Testis (tissue), 5 donors: Measurements from ENCODE around the gene ISY1. TPM values are rescaled to one million over a fixed set of nuclear protein-coding genes. Genes with fewer than 3 reads are reported as not detected.

Source experiments
- DNase-seq: peaks from one replicate; pipeline ENCODE4 v3.0.0-alpha.2; 2019
- H3K27ac ChIP-seq, 2 donors: fragments of 200-600 bp; sonication (generic); one replicate each; pipeline ENCODE4 v1.5.1; 2019
- H3K27me3 ChIP-seq: fragments of 200-600 bp; sonication (generic); one replicate; pipeline ENCODE4 v1.5.1; 2019
- H3K36me3 ChIP-seq: fragments of 200-600 bp; sonication (generic); one replicate; pipeline ENCODE4 v1.5.1; 2017; ENCODE audit warnings: low read depth; ENCODE audit errors: missing control alignments
- H3K4me1 ChIP-seq: fragments of 200-600 bp; sonication (generic); one replicate; pipeline ENCODE4 v1.5.1; 2019
- H3K4me3 ChIP-seq, 2 donors: fragments of 200-600 bp; sonication (generic); one replicate each; pipeline ENCODE4 v1.5.1; 2017 to 2019
- H3K9me3 ChIP-seq: fragments of 200-600 bp; sonication (generic); one replicate; pipeline ENCODE4 v1.5.1; 2017
- CTCF ChIP-seq, 3 experiments: fragments of 450-650 bp in 2 of 3; fragments of 200-600 bp in 1 of 3; sonication (generic) in 1 of 3; IDR thresholded peaks; one replicate each; pipeline ENCODE4 v1.5.1; 2016 to 2019; ENCODE audit warnings: antibody characterized with exemption in 3 of 3, mild to moderate bottlenecking in 2 of 3, moderate library complexity in 1 of 3
- POLR2A ChIP-seq: fragments of 450-650 bp; IDR thresholded peaks from one replicate; pipeline ENCODE4 v1.6.1; 2017; ENCODE audit warnings: antibody characterized with exemption, mild to moderate bottlenecking, moderate library complexity
- WGBS, 2 donors: methylation state at CpG; one replicate each; pipeline ENCODE4 v1.1.5; 2018; 5-methylcytosine and 5-hydroxymethylcytosine counted together
- intact Hi-C: fragments of 100-400 bp; cut with DNase I; formaldehyde crosslinking; loops from one replicate; pipeline ENCODE4 v1.15.1; 2023; ENCODE audit warnings: low total_unique reads
- long read RNA-seq, 2 donors: transcript quantifications; one replicate each; lab custom pipeline, GENCODE V29; 2026
- polyA plus RNA-seq: library from polyadenylated mRNA; stranded (reverse); fragments of 350-450 nt; fragmentation: Illumina TruSeq; extraction: RNeasy Lipid Tissue Mini Kit (QIAGEN cat#74804); gene quantifications from one replicate; pipeline ENCODE4 v1.2.3, GENCODE V29; 2014; ENCODE audit warnings: low read depth, low replicate concordance; ENCODE audit not compliant: insufficient read depth
- total RNA-seq, 2 donors: library from RNA; depleted of rRNA; stranded (reverse); fragments of >200 nt; gene quantifications; one replicate each; pipeline ENCODE4 v1.2.3, GENCODE V29; 2016

ISY1 gene
- 10 to 100 TPM; 19.4 to 21.0 TPM for total RNA-seq
- 20.7 TPM for polyA plus RNA-seq
- long read RNA-seq, donor 1, transcript ISY1-203 (11 exons, 3,842 nt), result major isoform, 8 of 17 reads
- long read RNA-seq, donor 1, partial matches to known transcripts, result 8 of 17 reads
- long read RNA-seq, donor 1, other reads (novel, unspliced or antisense), result 0 of 17 reads
- long read RNA-seq, donor 2, transcript ISY1-203 (11 exons, 3,842 nt), result major isoform, 8 of 9 reads
- long read RNA-seq, donor 2, partial matches to known transcripts, result 0 of 9 reads
- long read RNA-seq, donor 2, other reads (novel, unspliced or antisense), result 0 of 9 reads

GRCh38 chr3:129160891-129161859 is at the start of gene ISY1:
Gene ISY1 (minus strand): TSS chr3:129161063. CDS start chr3:129160975, 88 bp downstream.
- peak; percentile 93 for DNase-seq
- WGBS, 2 donors, result 0% methylated on average over 49 to 64 of the region's 67 CpGs
- intact Hi-C loops, result no loop called here
- Histone ChIP-seq H3K9me3 (no peaks in the 10 kb centered on the region), H3K4me1 (peaks cover 18% of the 10 kb centered on the region), H3K27me3 (no peaks in the 10 kb centered on the region), H3K4me3 (peak within 1 kb of the TSS; percentile 81 to 92), H3K27ac (peak within 1 kb of the TSS; percentile 91 to 97), H3K36me3 (no peaks in the 10 kb centered on the region)
- TF ChIP-seq CTCF (IDR thresholded peaks at IDR 0.05) (peak; percentile 56 to 72 (median 63)), POLR2A (no peak)

- no peak for DNase-seq
- TF ChIP-seq POLR2A (no peak), CTCF (IDR thresholded peaks at IDR 0.05) (no peak)
- Histone ChIP-seq H3K9me3 (no peaks in the 10 kb centered on the region), H3K27me3 (no peaks in the 10 kb centered on the region), H3K27ac (peak overlapping the region; percentile 24 to 46), H3K36me3 (no peaks in the 10 kb centered on the region), H3K4me3 (no peak overlapping the region), H3K4me1 (peaks cover 16% of the 10 kb centered on the region)
- WGBS, 2 donors, result 25 to 36% methylated on average over 4 of the region's 4 CpGs
- intact Hi-C loops, result no loop called here
Observed at GRCh38 chr3:129207479-129207878, 46.6 kb upstream of the ISY1 start.

GRCh38 chr3:129205109-129205832 is 44.4 kb upstream of the ISY1 start:
- Histone ChIP-seq H3K4me1 (peaks cover 6% of the 10 kb centered on the region), H3K4me3 (no peak overlapping the region), H3K36me3 (no peaks in the 10 kb centered on the region), H3K27ac (no peak overlapping the region), H3K9me3 (no peaks in the 10 kb centered on the region), H3K27me3 (no peaks in the 10 kb centered on the region)
- intact Hi-C loops, result no loop called here
- no peak for TF ChIP-seq POLR2A
- no peak for TF ChIP-seq CTCF (IDR thresholded peaks at IDR 0.05)
- DNase-seq, result no peak
- 92 to 94% methylated on average over 7 to 8 of the region's 8 CpGs for WGBS, 2 donors

- WGBS, 2 donors, result 60 to 66% methylated on average over 2 of the region's 2 CpGs
- Histone ChIP-seq H3K27me3 (no peaks in the 10 kb centered on the region), H3K36me3 (no peaks in the 10 kb centered on the region), H3K27ac (no peak overlapping the region), H3K4me1 (peaks cover 6% of the 10 kb centered on the region), H3K9me3 (no peaks in the 10 kb centered on the region), H3K4me3 (no peak overlapping the region)
- TF ChIP-seq CTCF (IDR thresholded peaks at IDR 0.05), result no peak
- TF ChIP-seq POLR2A, result no peak
- no peak for DNase-seq
- intact Hi-C loops, result no loop called here
Observed at GRCh38 chr3:129204473-129204872, 43.6 kb upstream of the ISY1 start.
